DMS 273 treated with DMSO at 0.1 percent for 48 hours (cell line): ENCODE results near the gene ILK.

ENCODE experiments used
- DNase-seq: peaks from one replicate; lab custom pipeline; 2025; lab: John Stamatoyannopoulos, UW

ILK gene

DNA sequence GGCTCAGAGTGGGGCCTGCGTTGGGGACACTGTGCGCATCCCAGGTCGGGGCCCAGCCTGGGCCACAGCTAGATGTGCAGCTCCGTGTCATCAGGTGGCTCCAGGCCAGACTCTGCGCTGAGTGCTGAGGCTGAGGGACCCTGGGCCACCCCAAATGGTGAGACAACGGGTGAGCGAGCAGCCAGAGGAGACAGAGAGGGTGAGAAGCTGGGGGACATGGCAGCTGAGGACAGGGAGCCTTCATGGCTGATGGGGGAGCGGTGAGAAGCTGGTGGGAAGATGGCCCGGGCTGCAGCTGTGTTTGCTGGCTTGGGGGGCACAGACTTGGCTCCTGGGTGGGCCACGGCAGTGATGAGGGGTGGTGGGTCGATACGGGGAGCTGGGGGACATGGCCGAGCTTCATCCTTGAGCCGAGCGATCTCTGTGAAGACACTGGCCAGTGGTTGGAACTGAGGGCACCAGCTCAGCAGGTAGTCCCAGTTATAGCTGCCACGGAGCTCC is 18.2 kb downstream of the ILK start:
- DNase-seq = no peak

GRCh38 chr11:6622261-6623171 is 18.9 kb downstream of the ILK start:
- DNase-seq = no peak

DNA sequence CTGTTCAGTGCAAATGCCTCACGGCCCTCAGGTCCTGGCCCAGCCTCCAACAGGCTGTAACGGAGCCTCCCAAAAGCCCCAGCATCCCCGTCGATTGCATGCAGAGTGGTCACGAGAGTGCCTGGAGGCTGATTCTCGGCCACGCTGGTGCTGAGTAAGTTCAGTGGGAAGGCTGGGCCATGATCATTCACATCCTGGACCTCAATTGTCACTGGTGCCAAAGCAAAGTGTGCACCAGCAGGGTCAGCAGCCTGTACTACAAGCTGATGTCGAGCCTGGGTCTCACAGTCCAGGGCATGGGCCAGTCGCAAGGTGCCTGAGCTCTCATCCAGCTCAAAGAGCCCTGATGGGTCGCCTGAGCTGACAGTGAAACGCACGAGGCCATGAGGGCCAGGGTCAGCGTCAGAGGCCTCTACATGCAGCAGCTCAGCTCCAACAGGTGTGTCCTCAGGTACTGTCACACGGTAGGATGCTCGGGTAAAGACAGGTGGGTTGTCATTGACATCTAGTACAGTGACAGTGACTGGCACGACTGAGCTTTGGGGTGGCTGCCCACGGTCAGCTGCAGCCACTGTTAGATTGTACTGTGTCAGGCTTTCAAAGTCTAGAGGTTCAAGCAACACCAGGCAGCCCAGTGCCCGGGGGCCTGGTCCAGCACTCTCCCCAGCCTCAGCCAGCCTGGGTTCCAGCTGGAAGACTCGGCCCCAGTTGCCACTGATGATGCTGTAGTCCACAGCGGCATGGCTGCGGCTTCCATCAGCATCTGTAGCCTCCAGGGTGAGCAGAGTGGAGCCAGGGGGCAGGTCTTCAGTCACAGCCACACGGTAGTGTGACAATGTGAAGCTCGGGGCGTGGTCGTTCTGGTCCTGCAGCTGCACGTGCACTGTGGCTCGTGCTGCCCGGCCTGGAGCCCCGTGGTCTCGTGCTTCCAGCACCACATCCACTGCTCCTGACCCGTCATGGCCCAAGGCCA is 20.1 kb downstream of the ILK start:
- DNase-seq = no peak

DNA sequence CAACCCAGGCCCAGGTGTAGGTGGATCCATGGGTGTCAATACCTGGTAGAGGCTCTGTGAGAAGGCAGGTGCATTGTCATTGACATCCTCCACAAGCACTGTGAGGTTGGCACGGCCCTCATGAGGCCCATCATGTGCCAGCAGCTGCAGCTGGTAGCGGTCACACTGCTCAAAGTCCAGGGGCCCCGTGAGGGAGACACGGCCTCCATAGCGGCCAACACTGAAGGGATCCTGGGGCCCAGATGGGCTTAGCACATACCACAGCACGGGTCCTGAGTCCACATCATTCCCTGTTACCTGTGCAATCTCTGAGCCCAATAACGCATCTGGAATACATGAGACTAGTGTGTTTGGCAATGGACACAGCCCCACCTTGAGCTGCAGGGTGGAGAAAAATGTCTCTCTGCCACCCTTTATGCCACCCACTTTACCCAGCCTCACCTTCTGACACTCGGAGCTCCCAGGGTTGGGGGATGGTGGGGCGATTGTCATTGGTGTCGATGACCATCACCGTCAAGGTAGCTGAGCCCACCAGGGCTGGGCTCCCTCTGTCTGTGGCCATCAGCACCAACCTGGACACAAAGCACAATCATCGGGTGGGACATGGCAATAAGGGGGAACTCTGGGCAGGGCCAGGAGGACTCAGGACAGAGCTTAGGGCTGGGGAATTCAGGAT is 21.7 kb downstream of the ILK start:
- DNase-seq = no peak

GRCh38 chr11:6625832-6626420 is 22.4 kb downstream of the ILK start:
- no peak for DNase-seq

- DNase-seq = no peak
These were observed 23.6 kb downstream of the ILK start for GRCh38 chr11:6626971-6627761.

DNA sequence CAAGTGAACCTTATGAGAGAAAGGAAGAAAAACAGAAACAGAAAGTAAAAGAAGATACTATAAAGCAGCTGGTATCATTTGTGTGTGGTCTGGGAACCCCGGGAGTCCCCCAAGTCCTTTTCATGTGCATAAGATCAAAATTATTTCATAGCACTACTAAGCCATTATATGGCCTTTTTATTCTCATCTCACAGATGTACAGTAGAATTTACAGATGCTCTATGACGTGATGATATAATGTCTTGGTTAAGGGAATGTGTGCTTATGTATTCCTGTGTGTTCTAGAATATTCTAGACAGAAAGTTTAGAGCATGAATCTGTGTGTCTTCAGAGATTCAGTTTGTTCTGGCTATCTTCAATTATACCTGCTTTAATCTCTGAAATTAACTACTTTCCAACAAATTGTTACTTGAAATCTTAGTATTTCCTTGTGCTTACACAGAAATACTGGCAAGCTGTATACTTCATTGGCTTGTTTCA is 24.2 kb downstream of the ILK start:
- no peak for DNase-seq

- DNase-seq = no peak
These were observed 25.0 kb downstream of the ILK start for GRCh38 chr11:6628526-6628925.

GRCh38 chr11:6629573-6629891 is 26.0 kb downstream of the ILK start:
- no peak for DNase-seq

GRCh38 chr11:6629892-6630631 is 26.5 kb downstream of the ILK start:
- no peak for DNase-seq

GRCh38 chr11:6630632-6631291 is 27.2 kb downstream of the ILK start:
- DNase-seq = no peak

GRCh38 chr11:6631361-6631890 is 27.9 kb downstream of the ILK start:
- no peak for DNase-seq

DNA sequence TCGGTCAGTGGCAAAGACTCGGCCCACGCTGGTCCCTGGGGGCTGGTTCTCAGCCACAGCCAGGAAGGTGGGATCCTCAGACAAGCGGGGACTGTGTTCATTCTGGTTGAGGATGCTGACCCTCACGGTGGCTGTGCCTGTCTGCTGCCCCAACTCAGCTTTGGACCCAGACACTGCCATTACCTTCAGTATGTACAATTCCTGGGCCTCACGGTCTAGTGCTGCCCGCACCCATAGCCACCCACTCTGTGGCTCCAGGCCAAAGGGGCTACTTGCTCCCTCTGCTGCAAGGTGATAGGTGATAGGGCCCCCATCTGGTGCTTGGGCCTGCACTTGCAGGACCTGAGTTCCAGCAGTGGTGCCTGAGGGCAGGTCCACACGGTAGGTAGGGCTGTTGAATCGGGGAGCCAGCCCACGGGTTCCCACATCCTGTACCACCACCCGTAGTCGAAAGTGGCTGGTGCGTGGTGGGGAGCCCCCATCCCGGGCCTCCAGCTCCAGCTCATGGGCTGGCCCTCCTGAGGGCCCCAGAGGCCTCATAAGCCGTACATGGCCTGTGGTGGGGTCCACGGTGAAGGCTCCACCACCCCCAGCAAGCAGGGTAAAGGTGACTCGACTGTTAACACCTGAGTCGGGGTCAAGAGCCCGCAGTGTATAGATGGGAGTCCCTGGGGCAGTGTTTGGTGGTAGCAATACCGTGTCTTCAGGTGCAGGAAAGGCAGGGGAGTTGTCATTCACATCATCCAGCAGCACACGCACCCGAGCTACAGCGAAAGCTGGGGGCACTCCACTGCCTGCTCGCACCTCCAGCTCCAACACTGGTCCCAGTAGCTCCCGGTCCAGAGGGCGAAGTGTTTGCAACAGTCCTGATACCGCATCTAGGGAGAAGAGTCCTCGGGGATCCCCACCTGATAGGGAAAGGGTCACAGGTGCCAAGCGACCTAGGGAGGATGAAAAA is 28.8 kb downstream of the ILK start:
- no peak for DNase-seq

DNA sequence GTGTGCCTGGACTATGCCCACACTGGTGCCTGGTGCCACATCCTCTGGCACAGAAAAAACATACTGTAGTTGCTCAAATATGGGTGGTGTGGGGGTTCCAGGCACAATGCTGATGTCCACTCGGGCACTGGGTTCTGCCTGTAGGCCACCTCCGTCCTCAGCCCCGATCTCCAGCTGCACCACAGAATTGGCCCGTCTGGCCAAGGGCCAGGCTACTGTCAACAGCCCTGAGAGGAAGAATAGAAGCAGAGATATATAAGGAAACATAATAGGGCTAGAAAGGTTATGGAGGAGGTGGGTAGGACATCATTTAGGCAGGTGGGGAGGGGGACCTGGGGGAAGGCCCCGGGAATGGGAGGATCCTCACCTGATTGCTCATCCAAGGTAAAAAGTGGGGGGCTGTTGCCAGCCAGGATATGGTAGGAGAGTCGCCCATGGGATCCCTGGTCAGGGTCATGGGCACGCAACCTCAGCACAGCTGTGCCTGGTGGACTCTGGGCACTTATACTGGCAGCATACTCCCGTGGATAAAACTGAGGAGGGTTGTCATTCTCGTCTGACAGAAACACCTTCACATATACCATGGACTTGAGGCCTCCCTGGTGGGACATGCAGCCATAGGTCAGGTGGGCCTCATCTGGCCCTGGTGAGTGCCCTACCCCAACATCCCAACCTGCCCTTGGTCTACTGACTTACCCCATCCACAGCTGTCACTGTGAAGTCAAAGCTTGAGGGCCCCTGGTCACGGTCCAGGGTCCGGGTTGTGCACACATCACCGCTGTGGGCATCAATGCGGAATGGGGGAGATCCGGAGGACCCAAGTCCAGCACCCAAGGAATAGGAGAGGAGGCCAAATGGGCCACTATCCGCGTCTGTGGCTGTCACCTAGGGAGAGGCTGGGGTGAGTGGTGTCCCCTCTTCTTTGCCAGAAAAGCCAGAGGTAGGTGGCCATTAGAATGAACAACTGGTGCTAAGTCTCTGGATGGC is 30.1 kb downstream of the ILK start:
- no peak for DNase-seq

GRCh38 chr11:6634534-6634933 is 31.0 kb downstream of the ILK start:
- DNase-seq = no peak

GRCh38 chr11:6635082-6635932 is 31.7 kb downstream of the ILK start:
- DNase-seq = no peak
